KMS-11 (cell line): ENCODE data around the gene ZBTB44.
"Not testable (repeated sequence)": the region's sequence is repeated elsewhere in the genome, so short reads cannot be mapped to it uniquely, and the experiment has no call there.

Source experiments
- H2AFZ ChIP-seq: fragments of 200-600 bp; sonication (generic); 2 replicates; pipeline ENCODE4 v1.6.1; 2016; ENCODE audit warnings: antibody characterized with exemption, mixed run types, low read depth
- H3K27ac ChIP-seq: fragments of 200-600 bp; sonication (generic); 2 replicates; pipeline ENCODE4 v1.6.1; 2016; ENCODE audit warnings: mild to moderate bottlenecking, mixed run types
- H3K27me3 ChIP-seq: fragments of 200-600 bp; sonication (generic); 2 replicates; pipeline ENCODE4 v1.6.1; 2017; ENCODE audit warnings: mild to moderate bottlenecking, low read depth, mixed run types, moderate library complexity; ENCODE audit not compliant: insufficient read depth
- H3K36me3 ChIP-seq: fragments of 200-600 bp; sonication (generic); 2 replicates; pipeline ENCODE4 v1.6.1; 2017; ENCODE audit warnings: mild to moderate bottlenecking, mixed run types; ENCODE audit not compliant: insufficient read depth
- H3K4me1 ChIP-seq: fragments of 200-600 bp; sonication (generic); 2 replicates; pipeline ENCODE4 v1.6.1; 2016; ENCODE audit warnings: mild to moderate bottlenecking, low read depth, mixed run types; ENCODE audit not compliant: poor library complexity, severe bottlenecking
- H3K4me2 ChIP-seq: fragments of 200-600 bp; sonication (generic); 2 replicates; pipeline ENCODE4 v1.7.0; 2016; ENCODE audit warnings: mild to moderate bottlenecking, mixed run types
- H3K4me3 ChIP-seq: fragments of 200-600 bp; sonication (generic); IDR thresholded peaks from 2 replicates; pipeline ENCODE4 v1.6.1; 2017; ENCODE audit warnings: low read depth, low read length, mixed read lengths; ENCODE audit not compliant: insufficient read depth
- H3K79me2 ChIP-seq: fragments of 200-600 bp; sonication (generic); 2 replicates; pipeline ENCODE4 v1.6.1; 2016; ENCODE audit warnings: low read depth, mixed run types; ENCODE audit not compliant: insufficient read depth
- H3K9ac ChIP-seq: fragments of 200-600 bp; sonication (generic); 2 replicates; pipeline ENCODE4 v1.6.1; 2016; ENCODE audit warnings: mild to moderate bottlenecking, mixed run types
- H4K20me1 ChIP-seq: fragments of 200-600 bp; sonication (generic); 2 replicates; pipeline ENCODE4 v1.6.1; 2016; ENCODE audit warnings: mild to moderate bottlenecking, mixed run types; ENCODE audit not compliant: insufficient read depth
- TF ChIP-seq, protein P1 (sequence below): fragments of 200-600 bp; sonication (generic); conservative IDR thresholded peaks from 2 replicates; pipeline ENCODE4 v1.6.1; 2017; ENCODE audit warnings: low read depth, mild to moderate bottlenecking, antibody characterized with exemption, low read length, moderate library complexity, mixed read lengths

The ZBTB44 gene

DNA sequence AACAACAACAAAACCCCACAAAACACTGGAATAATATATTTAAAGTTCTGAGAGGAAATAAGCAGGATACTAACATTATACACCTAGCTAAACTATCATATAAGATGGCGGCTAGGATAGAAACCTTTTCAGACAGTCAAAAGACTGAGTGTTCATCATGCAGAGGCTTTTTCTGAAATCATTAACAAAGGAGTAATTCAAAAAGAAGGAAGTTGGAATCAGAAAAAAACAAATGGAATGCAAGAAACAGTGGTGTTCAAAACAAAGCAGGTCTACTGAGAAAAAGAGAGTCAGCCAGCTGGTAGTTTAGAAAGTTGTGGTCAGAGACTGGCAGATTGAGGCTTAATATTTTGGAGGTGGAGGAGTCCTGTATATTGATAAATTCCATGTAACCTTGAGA is 30.1 kb upstream of the ZBTB44 start:
- no peaks in the 10 kb centered on the region for H3K79me2 ChIP-seq
- TF ChIP-seq, protein P1, sequence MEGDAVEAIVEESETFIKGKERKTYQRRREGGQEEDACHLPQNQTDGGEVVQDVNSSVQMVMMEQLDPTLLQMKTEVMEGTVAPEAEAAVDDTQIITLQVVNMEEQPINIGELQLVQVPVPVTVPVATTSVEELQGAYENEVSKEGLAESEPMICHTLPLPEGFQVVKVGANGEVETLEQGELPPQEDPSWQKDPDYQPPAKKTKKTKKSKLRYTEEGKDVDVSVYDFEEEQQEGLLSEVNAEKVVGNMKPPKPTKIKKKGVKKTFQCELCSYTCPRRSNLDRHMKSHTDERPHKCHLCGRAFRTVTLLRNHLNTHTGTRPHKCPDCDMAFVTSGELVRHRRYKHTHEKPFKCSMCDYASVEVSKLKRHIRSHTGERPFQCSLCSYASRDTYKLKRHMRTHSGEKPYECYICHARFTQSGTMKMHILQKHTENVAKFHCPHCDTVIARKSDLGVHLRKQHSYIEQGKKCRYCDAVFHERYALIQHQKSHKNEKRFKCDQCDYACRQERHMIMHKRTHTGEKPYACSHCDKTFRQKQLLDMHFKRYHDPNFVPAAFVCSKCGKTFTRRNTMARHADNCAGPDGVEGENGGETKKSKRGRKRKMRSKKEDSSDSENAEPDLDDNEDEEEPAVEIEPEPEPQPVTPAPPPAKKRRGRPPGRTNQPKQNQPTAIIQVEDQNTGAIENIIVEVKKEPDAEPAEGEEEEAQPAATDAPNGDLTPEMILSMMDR, result no peak
- H4K20me1 ChIP-seq, result no peaks in the 10 kb centered on the region
- no peak overlapping the region for H2AFZ ChIP-seq
- H3K27me3 ChIP-seq, result no peaks in the 10 kb centered on the region
- H3K4me2 ChIP-seq, result no peak overlapping the region
- no peak overlapping the region for H3K9ac ChIP-seq
- no peaks in the 10 kb centered on the region for H3K36me3 ChIP-seq
- H3K27ac ChIP-seq, result no peak overlapping the region
- H3K4me3 ChIP-seq, result no peak overlapping the region
- H3K4me1 ChIP-seq, result no peaks in the 10 kb centered on the region

GRCh38 chr11:130340671-130341319 is 26.1 kb upstream of the ZBTB44 start:
- H3K4me1 ChIP-seq, result no peaks in the 10 kb centered on the region
- no peaks in the 10 kb centered on the region for H3K27me3 ChIP-seq
- H3K36me3 ChIP-seq, result no peaks in the 10 kb centered on the region
- TF ChIP-seq, protein P1, result no peak
- H3K79me2 ChIP-seq, result no peaks in the 10 kb centered on the region
- no peak overlapping the region for H2AFZ ChIP-seq
- H3K4me3 ChIP-seq, result no peak overlapping the region
- no peak overlapping the region for H3K4me2 ChIP-seq
- H3K27ac ChIP-seq, result no peak overlapping the region
- H3K9ac ChIP-seq, result no peak overlapping the region
- H4K20me1 ChIP-seq, result no peaks in the 10 kb centered on the region

DNA sequence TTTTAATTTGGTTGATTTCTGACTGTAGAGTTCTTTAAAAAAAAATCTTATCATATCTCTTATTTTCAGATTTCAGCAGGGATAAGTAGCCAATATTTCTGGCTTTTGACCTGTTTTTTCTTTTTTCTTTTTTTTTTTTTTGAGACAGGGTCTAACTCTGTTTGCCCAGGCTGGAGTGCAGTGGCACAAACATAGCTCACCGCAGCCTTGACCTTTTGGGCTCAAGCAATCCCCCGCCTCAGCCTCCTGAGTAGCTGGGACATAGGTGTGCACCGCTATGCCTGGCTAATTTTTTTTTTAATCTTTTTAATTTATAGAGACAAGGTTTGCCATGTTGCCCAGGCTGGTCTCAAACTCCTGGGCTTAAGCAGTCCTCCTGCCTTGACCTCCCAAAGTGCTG is 23.9 kb upstream of the ZBTB44 start:
- Histone ChIP-seq H3K36me3 (no peaks in the 10 kb centered on the region), H3K4me2 (no peak overlapping the region), H3K27me3 (no peaks in the 10 kb centered on the region), H3K4me1 (no peaks in the 10 kb centered on the region), H3K4me3 (no peak overlapping the region), H3K27ac (no peak overlapping the region), H2AFZ (no peak overlapping the region), H3K9ac (no peak overlapping the region), H3K79me2 (no peaks in the 10 kb centered on the region), H4K20me1 (no peaks in the 10 kb centered on the region)
- TF ChIP-seq, protein P1, result no peak

DNA sequence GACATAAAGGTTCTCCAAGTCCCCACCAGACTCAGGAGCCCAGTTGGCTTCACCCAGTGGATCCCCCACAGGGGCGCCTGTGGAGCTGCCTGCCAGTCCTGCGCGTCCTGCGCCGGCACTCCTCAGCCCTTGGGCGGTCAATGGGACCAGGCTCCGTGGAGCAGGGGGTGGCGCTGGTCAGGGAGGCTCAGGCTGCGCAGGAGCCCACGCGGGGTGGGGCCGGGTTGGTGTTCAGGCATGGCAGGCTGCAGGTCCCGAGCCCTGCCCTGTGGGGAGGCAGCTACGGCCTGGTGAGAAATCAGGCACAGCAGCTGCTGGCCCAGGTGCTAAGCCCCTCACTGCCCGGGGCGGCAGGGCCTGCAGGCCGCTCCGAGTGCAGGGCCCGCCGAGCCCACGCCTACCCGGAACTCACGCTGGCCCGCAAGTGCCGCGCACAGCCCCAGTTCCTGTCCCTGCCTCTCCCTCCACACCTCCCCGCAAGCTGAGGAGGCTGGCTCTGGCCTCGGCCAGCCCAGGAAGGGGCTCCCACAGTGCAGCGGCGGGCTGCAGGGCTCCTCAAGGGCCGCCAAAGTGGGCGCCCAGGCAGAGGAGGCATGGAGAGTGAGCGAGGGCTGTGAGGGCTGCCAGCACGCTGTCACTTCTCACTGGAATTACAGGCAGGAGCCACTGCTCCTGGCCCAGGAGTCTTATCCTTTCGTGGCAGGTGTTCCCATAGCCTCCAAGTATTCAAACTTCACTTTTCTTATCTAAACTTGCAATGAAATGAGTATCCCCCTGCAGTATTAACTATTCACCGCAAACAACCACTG is 22.8 kb upstream of the ZBTB44 start:
- Histone ChIP-seq H3K4me1 (no peaks in the 10 kb centered on the region), H2AFZ (no peak overlapping the region), H4K20me1 (no peaks in the 10 kb centered on the region), H3K36me3 (no peaks in the 10 kb centered on the region), H3K4me2 (no peak overlapping the region), H3K9ac (no peak overlapping the region), H3K4me3 (no peak overlapping the region), H3K27ac (no peak overlapping the region), H3K27me3 (no peaks in the 10 kb centered on the region), H3K79me2 (no peaks in the 10 kb centered on the region)
- TF ChIP-seq, protein P1, result no peak

DNA sequence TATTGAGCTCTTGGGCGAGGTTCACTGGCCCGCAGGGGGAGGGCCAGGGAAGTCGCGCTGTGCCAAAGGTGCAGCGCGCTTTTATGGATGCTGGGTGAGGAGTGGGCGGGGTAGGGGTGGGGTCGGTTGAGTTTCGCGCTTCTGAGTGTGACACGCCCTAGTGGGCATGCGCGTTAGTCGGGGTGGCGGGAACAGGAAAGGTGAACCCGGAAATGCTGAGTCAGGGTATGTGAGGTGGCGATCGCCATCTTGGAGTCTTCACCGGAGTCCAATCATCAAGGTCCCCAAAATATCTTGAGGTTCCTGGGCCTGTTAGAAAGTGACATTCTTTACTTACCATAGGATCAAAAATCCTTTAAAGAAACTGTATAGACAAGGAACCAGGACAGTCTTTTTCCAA is 16.7 kb upstream of the ZBTB44 start:
- not testable (repeated sequence) for H4K20me1 ChIP-seq, H3K79me2 ChIP-seq, H3K36me3 ChIP-seq, H3K4me2 ChIP-seq, H3K9ac ChIP-seq, H3K27ac ChIP-seq, H3K27me3 ChIP-seq, H3K4me1 ChIP-seq, H2AFZ ChIP-seq, H3K4me3 ChIP-seq
